Mesenchymal stem cell (in vitro differentiated cells and primary cell): ENCODE measurements around the gene NKAIN2.

Source experiments
- DNase-seq: peaks from one replicate; pipeline ENCODE4 v3.0.0-alpha.2; 2013
- H2AFZ ChIP-seq: one replicate; pipeline ENCODE4 v1.6.1; 2013; ENCODE audit warnings: low read depth, mild to moderate bottlenecking, control low read depth, inconsistent platforms, low read length, moderate library complexity
- H2AK5ac ChIP-seq: 2 replicates; pipeline ENCODE4 v1.6.1; 2013; ENCODE audit warnings: low read length, moderate library complexity, mild to moderate bottlenecking, inconsistent platforms; ENCODE audit not compliant: severe bottlenecking
- H2BK120ac ChIP-seq: one replicate; pipeline ENCODE4 v1.6.1; 2013; ENCODE audit warnings: low read depth, mild to moderate bottlenecking, inconsistent platforms, low read length, moderate library complexity
- H2BK12ac ChIP-seq, 2 experiments: one replicate each; pipeline ENCODE4 v1.6.1; 2013; ENCODE audit warnings: inconsistent platforms in 2 of 2, low read length in 2 of 2, mild to moderate bottlenecking in 2 of 2, moderate library complexity in 2 of 2, control low read depth in 1 of 2
- H2BK15ac ChIP-seq: one replicate; pipeline ENCODE4 v1.6.1; 2013; ENCODE audit warnings: mild to moderate bottlenecking, low read depth, inconsistent platforms; ENCODE audit not compliant: poor library complexity, severe bottlenecking
- H2BK5ac ChIP-seq: 2 replicates; pipeline ENCODE4 v1.6.1; 2013; ENCODE audit warnings: low read depth, mild to moderate bottlenecking, low read length, control low read depth, inconsistent platforms; ENCODE audit not compliant: poor library complexity, severe bottlenecking
- H3K14ac ChIP-seq, 2 experiments: one replicate each; pipeline ENCODE4 v1.6.1; 2013; ENCODE audit warnings: inconsistent platforms in 2 of 2, low read length in 2 of 2, control low read depth in 1 of 2, mild to moderate bottlenecking in 1 of 2, moderate library complexity in 1 of 2
- H3K18ac ChIP-seq, 2 experiments: one replicate each; pipeline ENCODE4 v1.6.1; 2013; ENCODE audit warnings: inconsistent platforms in 2 of 2, low read length in 2 of 2, control low read depth in 1 of 2, low read depth in 1 of 2, mild to moderate bottlenecking in 1 of 2
- H3K23ac ChIP-seq, 2 experiments: one replicate each; pipeline ENCODE4 v1.6.1; 2013; ENCODE audit warnings: inconsistent platforms in 2 of 2, low read length in 2 of 2, mild to moderate bottlenecking in 2 of 2, moderate library complexity in 2 of 2, control low read depth in 1 of 2
- H3K27ac ChIP-seq: 2 replicates; pipeline ENCODE4 v1.5.1; 2013; ENCODE audit warnings: mild to moderate bottlenecking, moderate library complexity, low read length, control low read depth, inconsistent platforms; ENCODE audit not compliant: poor library complexity, severe bottlenecking
- H3K27me3 ChIP-seq, 2 experiments: 2 replicates each; pipeline versions ENCODE4 v1.6.1 to v1.7.0; 2013; ENCODE audit warnings: low read length in 2 of 2, mild to moderate bottlenecking in 2 of 2, moderate library complexity in 2 of 2, control low read depth in 1 of 2, inconsistent platforms in 1 of 2; ENCODE audit not compliant: control insufficient read depth in 1 of 2, insufficient read depth in 1 of 2
- H3K36me3 ChIP-seq, 2 experiments: 2 replicates each; pipeline versions ENCODE4 v1.6.1 to v1.7.0; 2013; ENCODE audit warnings: low read length in 2 of 2, control low read depth in 1 of 2, inconsistent platforms in 1 of 2, low read depth in 1 of 2, mild to moderate bottlenecking in 1 of 2; ENCODE audit not compliant: insufficient read depth in 2 of 2, control insufficient read depth in 1 of 2
- H3K4ac ChIP-seq, 2 experiments: one replicate each; pipeline ENCODE4 v1.6.1; 2013; ENCODE audit warnings: inconsistent platforms in 2 of 2, low read length in 2 of 2, mild to moderate bottlenecking in 2 of 2, moderate library complexity in 2 of 2, control low read depth in 1 of 2, low read depth in 1 of 2
- H3K4me1 ChIP-seq: 2 replicates; pipeline ENCODE4 v1.6.1; 2013; ENCODE audit warnings: low read depth, low read length, control low read depth; ENCODE audit not compliant: control insufficient read depth, insufficient read depth
- H3K4me2 ChIP-seq: 2 replicates; pipeline ENCODE4 v1.6.1; 2013; ENCODE audit warnings: low read length, mild to moderate bottlenecking, inconsistent platforms; ENCODE audit not compliant: poor library complexity, severe bottlenecking
- H3K4me3 ChIP-seq, 2 experiments: 2 replicates each; pipeline versions ENCODE4 v1.5.1 to v1.7.0; 2013; ENCODE audit warnings: low read length in 2 of 2, mild to moderate bottlenecking in 2 of 2, control low read depth in 1 of 2, low read depth in 1 of 2; ENCODE audit not compliant: insufficient read depth in 1 of 2
- H3K79me1 ChIP-seq: replicated peaks from 2 replicates; pipeline ENCODE4 v1.6.1; 2013; ENCODE audit warnings: mild to moderate bottlenecking, control low read depth, low read length, inconsistent platforms; ENCODE audit not compliant: poor library complexity, severe bottlenecking
- H3K9ac ChIP-seq: 2 replicates; pipeline ENCODE4 v1.7.0; 2013; ENCODE audit warnings: mild to moderate bottlenecking, low read length, moderate library complexity
- H3K9me3 ChIP-seq: 2 replicates; pipeline ENCODE4 v1.7.0; 2013; ENCODE audit warnings: mild to moderate bottlenecking, low read length; ENCODE audit not compliant: control insufficient read depth
- H4K8ac ChIP-seq: one replicate; pipeline ENCODE4 v1.6.1; 2013; ENCODE audit warnings: inconsistent platforms, mild to moderate bottlenecking, low read length, moderate library complexity
- H4K91ac ChIP-seq: one replicate; pipeline ENCODE4 v1.6.1; 2013; ENCODE audit warnings: mild to moderate bottlenecking, low read length, inconsistent platforms
- WGBS: methylation state at CpG from one replicate; pipeline ENCODE4 v1.1.7; 2013; ENCODE audit warnings: mixed read lengths; 5-methylcytosine and 5-hydroxymethylcytosine counted together

Gene NKAIN2

DNA sequence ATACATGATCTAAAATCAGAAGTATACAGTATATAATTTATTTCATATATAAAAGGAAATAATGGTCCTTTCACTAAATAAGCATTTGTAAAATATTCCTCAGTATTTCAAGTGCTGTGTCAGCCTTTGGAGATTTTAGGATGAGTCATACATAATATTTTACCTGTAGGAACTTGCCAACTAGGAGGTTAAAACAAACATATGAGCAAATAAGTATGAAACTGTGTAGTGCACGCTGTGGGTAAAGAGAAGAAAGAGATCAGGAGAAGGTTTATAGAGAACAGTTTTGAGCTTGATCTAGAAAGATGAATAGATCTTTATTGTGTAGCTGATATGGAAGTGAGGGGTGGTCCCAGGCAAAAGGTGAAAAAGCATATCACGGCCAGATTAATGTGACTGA, 988.7 kb downstream of the NKAIN2 start:
- Histone ChIP-seq H3K9ac (no peak overlapping the region), H4K8ac (no peak overlapping the region), H3K27ac (no peak overlapping the region), H3K4me2 (no peak overlapping the region), H3K18ac (no peak overlapping the region), H3K36me3 (no peaks in the 10 kb centered on the region), H3K4ac (no peak overlapping the region), H4K91ac (no peak overlapping the region), H2BK12ac (no peak overlapping the region), H2AK5ac (no peak overlapping the region), H3K9me3 (peaks cover 2% of the 10 kb centered on the region), H2BK120ac (no peak overlapping the region), H3K4me1 (peaks cover 2% of the 10 kb centered on the region), H3K4me3 (no peak overlapping the region), H2BK15ac (no peak overlapping the region), H3K23ac (no peak overlapping the region), H3K27me3 (no peaks in the 10 kb centered on the region), H2AFZ (no peak overlapping the region), H2BK5ac (no peak overlapping the region), H3K14ac (no peak overlapping the region), H3K79me1 (no peaks in the 10 kb centered on the region)
- no peak for DNase-seq
- 94% methylated on average over 2 of the region's 2 CpGs for WGBS

DNA sequence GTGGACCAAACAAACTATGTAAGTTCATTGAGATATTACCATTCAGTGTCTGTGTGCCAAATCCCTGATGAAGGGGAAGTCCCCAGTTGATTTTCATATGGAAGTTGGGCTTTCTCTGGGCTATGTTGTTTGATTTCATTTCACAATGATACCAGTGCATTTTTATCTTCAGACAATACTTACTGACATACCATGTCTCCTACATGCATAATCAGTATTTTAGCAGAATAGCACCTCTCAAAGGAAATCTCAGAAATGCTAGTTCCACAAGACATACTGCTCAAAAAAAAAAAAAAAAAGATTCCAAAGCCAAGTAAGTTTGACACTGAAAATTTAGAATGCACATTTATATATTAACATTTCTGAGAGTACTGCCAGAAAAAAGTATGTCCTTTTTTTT, 989.7 kb downstream of the NKAIN2 start:
- no peak overlapping the region for H3K4me2 ChIP-seq
- no peak overlapping the region for H2BK120ac ChIP-seq

DNA sequence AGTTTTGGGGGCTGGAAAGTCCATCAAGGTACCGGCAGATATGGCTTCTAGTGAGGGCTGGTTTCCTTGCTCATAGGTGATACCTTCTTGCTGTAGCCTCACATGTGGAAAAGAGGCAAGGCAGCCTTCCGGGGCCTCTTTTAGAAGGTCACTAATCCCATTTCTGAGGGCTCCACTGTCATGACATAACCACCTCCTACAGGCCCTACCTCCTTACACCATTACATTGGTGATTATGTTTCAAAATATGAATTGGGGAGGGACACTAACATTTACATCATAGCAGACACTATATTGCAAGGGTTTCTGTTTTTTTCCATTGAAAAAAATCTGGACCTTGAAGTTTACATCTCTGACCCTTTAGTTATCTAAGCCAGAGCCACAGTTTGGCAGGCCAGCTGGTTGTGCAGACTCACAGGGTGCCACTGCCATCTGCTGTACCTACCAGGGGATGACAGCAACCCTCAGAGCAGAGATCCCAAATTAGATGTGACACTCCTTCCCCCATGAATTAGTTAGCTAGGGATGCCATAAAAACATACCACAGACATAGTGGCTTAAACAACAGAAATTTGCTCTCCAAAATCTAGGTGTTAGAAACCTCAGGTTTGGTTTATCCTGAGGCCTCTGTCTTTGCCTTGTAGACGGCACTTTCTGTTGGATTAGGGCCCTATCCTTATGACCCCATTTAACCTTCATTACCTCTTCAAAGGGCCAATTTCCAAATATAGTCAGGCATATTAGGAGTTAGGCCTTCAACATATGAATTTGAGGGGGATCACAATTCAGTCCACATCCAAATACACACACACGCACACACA, 992.2 kb downstream of the NKAIN2 start:
- H4K91ac ChIP-seq = no peak overlapping the region
- 92% methylated on average over 4 of the region's 4 CpGs for WGBS

More for the DNA sequence above, 989.7 kb downstream of the NKAIN2 start:
- H3K9ac ChIP-seq = no peak overlapping the region
- no peak overlapping the region for H3K4ac ChIP-seq
- no peak overlapping the region for H3K18ac ChIP-seq
- no peak overlapping the region for H3K14ac ChIP-seq
- no peak overlapping the region for H4K8ac ChIP-seq
- DNase-seq = no peak
- no peak overlapping the region for H3K4me3 ChIP-seq
- H4K91ac ChIP-seq = no peak overlapping the region
- H3K36me3 ChIP-seq = no peaks in the 10 kb centered on the region
- H3K4me1 ChIP-seq = peaks cover 2% of the 10 kb centered on the region
- H2AFZ ChIP-seq = no peak overlapping the region
- H3K79me1 ChIP-seq = no peaks in the 10 kb centered on the region
- H3K27ac ChIP-seq = no peak overlapping the region
- peaks cover 2% of the 10 kb centered on the region for H3K9me3 ChIP-seq
- no peak overlapping the region for H3K23ac ChIP-seq
- H2BK15ac ChIP-seq = no peak overlapping the region
- H3K27me3 ChIP-seq = no peaks in the 10 kb centered on the region
- H2AK5ac ChIP-seq = no peak overlapping the region
- H2BK12ac ChIP-seq = no peak overlapping the region
- H2BK5ac ChIP-seq = no peak overlapping the region

DNA sequence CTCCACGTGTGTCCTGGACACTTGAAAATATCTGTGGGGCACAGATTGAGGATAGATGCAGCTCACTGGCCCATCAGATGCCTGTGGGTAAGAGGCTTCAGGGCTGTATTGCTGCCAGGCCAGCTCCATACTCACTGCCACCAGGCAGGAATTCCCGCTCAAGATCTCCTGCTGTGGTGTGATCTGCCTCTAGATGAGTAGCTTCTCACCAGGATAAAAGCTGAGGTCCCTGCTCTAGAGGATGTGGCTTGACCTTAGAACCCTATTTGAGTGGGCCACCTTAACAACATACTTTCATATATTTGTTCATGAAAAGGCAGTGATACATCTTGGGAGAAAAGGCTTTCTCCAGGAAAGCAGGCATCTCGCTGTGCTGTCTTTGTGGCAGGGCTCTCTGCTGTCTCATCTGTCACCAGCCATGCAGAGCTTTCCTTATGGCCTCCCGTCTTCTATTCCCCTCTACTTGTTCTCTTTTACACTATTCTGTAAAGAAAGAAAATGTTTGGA, 992.9 kb downstream of the NKAIN2 start:
- Histone ChIP-seq H4K91ac (no peak overlapping the region), H2BK12ac (no peak overlapping the region), H2BK5ac (no peak overlapping the region), H3K9ac (no peak overlapping the region), H3K4me1 (peaks cover 2% of the 10 kb centered on the region), H3K4ac (no peak overlapping the region), H3K4me3 (no peak overlapping the region), H2BK15ac (no peak overlapping the region), H2BK120ac (no peak overlapping the region), H3K4me2 (no peak overlapping the region), H3K27ac (no peak overlapping the region), H3K18ac (no peak overlapping the region), H3K36me3 (no peaks in the 10 kb centered on the region), H3K27me3 (no peaks in the 10 kb centered on the region), H3K23ac (no peak overlapping the region), H3K9me3 (no peaks in the 10 kb centered on the region), H4K8ac (no peak overlapping the region), H2AFZ (no peak overlapping the region), H3K14ac (no peak overlapping the region), H3K79me1 (no peaks in the 10 kb centered on the region), H2AK5ac (no peak overlapping the region)
- WGBS = 87% methylated on average over 3 of the region's 4 CpGs
- peak; percentile 4 for DNase-seq

More for the DNA sequence above, 992.2 kb downstream of the NKAIN2 start:
- Histone ChIP-seq H4K8ac (no peak overlapping the region), H2BK120ac (no peak overlapping the region), H2BK12ac (no peak overlapping the region), H2AFZ (no peak overlapping the region), H3K18ac (no peak overlapping the region), H3K4me1 (peaks cover 2% of the 10 kb centered on the region), H3K27ac (no peak overlapping the region), H3K27me3 (no peaks in the 10 kb centered on the region), H2BK15ac (no peak overlapping the region), H3K36me3 (no peaks in the 10 kb centered on the region), H3K9me3 (no peaks in the 10 kb centered on the region), H3K79me1 (no peaks in the 10 kb centered on the region), H2AK5ac (no peak overlapping the region), H3K14ac (no peak overlapping the region), H3K4me2 (no peak overlapping the region), H3K23ac (no peak overlapping the region), H3K9ac (no peak overlapping the region), H2BK5ac (no peak overlapping the region), H3K4me3 (no peak overlapping the region), H3K4ac (no peak overlapping the region)
- peak; percentile 50 for DNase-seq
